GM19025 (cell line): ENCODE measurements around the gene OR5AP2.
A peak's percentile ranks its signal among the peaks of the same experiment; 100 is the strongest.
"Not testable (repeated sequence)": the region's sequence is repeated elsewhere in the genome, so short reads cannot be mapped to it uniquely, and the experiment has no call there.

ENCODE experiments used
- ATAC-seq: cut with Tn5 transposase; IDR thresholded peaks from one replicate; pipeline ENCODE4 v1.9.1; 2021; ENCODE audit warnings: mild to moderate bottlenecking, low read depth, moderate library complexity; ENCODE audit not compliant: unreplicated experiment

The OR5AP2 gene

GRCh38 chr11:56642339-56642738, at the start of gene OR5AP2:
Gene OR5AP2, minus strand, starts transcription at chr11:56642439. Its CDS starts 0 bp downstream, at chr11:56642439.
- no peak for ATAC-seq

DNA sequence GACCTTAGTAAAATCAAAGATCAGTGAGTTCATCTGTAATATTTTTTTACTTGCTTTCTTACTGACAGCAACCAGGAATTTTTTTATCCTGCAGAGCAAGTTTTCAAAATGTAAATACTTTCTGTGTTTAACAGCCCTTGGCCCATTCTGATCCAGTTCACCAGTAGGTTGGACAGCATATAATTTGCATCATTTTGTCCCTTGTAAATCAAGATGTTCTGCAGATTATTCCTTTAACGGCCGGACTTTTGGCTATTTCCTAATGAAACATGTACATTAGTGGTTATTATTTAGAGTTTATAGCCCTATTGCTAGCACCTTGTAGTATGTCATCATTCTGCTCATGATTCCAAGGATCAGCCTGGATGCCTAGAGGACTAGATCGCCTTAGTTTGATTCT, 48.9 kb upstream of the OR5AP2 start:
- ATAC-seq: not testable (repeated sequence)

DNA sequence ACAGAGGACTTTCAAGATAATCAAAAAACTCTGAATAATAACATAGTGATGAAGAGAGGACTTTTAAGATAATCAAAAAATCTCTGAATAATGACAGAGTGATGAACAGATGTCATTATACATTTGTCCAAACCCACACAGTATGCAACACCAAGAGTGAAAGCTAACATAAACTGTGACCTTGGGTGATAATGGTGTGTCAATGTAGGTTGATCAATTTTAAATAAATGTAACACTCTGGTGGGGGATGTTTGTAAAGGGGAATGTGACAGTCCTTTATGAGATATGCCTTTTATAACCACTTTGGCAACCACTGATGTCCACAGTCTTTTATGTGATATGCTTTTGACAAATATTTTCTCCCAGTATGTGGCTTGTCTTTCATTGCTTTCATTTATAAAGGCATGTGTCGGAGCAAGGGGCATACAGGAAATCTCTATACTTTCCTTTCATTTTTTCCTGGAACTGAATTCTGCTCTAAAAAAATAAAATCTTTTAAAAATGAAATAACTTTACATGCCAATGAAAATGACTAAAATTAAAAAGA, 46.4 kb upstream of the OR5AP2 start:
- ATAC-seq: no peak

GRCh38 chr11:56670984-56671383, 28.7 kb upstream of the OR5AP2 start:
- no peak for ATAC-seq

GRCh38 chr11:56663386-56663785, 21.1 kb upstream of the OR5AP2 start, which contains the start of gene OR5AR1:
Gene OR5AR1, plus strand, starts transcription at chr11:56663686. Its CDS starts 0 bp downstream, at chr11:56663686.
- ATAC-seq: no peak

DNA sequence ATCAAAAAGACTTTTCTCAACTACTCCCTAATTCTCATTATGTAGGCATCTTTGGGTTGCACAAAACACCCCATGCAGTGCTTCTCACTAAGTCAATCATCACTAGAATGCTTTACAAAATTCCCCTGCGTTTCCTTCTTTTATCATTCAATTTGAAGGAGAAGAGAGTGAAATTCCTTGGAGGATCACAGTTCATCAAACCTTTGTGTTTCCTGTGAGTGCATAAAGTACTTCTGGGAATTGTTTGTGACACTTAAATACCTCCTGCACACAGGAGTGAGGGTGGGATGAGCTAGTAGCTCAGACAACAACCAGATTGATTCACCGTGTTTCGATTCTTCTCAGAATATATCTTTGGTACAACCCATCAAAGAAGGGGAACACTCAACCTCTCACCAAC, 17.5 kb upstream of the OR5AP2 start:
- no peak for ATAC-seq

DNA sequence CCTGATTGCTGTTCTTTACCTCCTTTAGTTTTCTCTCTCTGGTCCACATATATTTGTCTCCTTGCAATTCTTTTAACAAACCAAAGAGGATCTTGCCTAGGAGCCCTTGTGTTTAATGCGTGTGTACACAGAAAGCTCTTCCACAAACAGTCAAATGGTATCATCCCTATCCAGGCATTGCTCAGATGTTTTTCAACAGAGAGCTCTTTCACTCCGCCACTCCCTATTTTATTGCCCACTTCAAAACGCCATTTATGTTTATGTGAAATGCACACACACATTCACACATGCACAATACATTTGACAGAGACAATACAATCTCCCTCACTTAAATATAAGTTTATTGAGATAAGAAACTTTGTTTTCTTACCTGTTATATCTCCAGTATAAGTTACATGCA, 4.7 kb downstream of the OR5AP2 start:
- no peak for ATAC-seq

DNA sequence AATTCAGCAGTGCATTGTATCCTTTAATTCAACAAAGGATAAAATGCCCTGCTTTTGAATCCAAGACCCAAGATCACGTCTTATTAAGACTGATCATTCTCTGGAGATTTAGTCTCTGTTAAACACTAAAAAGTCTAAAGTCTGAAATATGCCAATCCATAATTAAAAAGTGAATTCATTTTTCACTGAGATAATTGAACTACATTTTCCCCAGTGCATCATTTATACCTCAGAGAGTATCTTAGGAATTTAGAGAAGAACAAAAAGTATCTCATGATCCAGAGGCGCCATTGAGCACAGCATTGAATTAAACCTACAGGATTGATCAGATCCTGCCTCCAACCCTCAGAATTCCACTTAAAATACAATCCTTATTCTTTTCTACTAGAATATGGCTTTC, 5.4 kb downstream of the OR5AP2 start:
- ATAC-seq: no peak

GRCh38 chr11:56632329-56632728, 9.9 kb downstream of the OR5AP2 start:
- ATAC-seq: no peak

- ATAC-seq: no peak
Observed at GRCh38 chr11:56625946-56626345, 16.3 kb downstream of the OR5AP2 start.

GRCh38 chr11:56624661-56625110, 17.6 kb downstream of the OR5AP2 start:
- ATAC-seq: peak; percentile 45

GRCh38 chr11:56611174-56611573, 31.1 kb downstream of the OR5AP2 start:
- no peak for ATAC-seq

DNA sequence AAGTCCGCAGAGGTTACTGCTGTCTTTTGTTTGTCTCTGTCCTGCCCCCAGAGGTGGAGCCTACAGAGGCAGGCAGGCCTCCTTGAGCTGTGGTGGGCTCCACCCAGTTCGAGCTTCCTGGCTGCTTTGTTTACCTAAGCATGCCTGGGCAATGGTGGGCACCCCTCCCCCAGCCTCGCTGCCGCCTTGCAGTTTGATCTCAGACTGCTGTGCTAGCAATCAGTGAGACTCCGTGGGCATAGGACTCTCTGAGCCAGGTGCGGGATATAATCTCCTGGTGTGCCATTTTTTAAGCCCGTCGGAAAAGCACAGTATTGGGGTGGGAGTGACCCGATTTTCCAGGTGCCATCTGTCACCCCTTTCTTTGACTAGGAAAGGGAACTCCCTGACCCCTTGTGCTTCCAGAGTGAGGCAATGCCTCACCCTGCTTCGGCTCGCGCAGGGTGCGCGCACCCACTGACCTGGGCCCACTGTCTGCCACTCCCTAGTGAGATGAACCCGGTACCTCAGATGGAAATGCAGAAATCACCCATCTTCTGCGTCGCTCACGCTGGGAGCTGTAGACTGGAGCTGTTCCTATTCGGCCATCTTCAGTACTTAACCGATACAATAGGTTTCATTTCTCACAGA, 50.0 kb downstream of the OR5AP2 start:
- not testable (repeated sequence) for ATAC-seq
